H9 (cell line): ENCODE measurements around the gene SLC38A1. TPM values are rescaled to one million over a fixed set of nuclear protein-coding genes. Genes with fewer than 3 reads are reported as not detected.
"Not testable (repeated sequence)": the region's sequence is repeated elsewhere in the genome, so short reads cannot be mapped to it uniquely, and the experiment has no call there.

Source experiments
- DNase-seq: peaks from one replicate; pipeline ENCODE4 v3.0.0-alpha.2; 2017
- H2AFZ ChIP-seq: one replicate; pipeline ENCODE4 v1.6.1; 2013; ENCODE audit warnings: mild to moderate bottlenecking, low read length, control low read depth, moderate library complexity
- H2AK5ac ChIP-seq: 2 replicates; pipeline ENCODE4 v1.6.1; 2013; ENCODE audit warnings: low read length, control low read depth, mixed read lengths; ENCODE audit not compliant: insufficient read length
- H2BK120ac ChIP-seq: one replicate; pipeline ENCODE4 v1.6.1; 2013; ENCODE audit warnings: low read depth, mild to moderate bottlenecking, low read length, control low read depth, inconsistent platforms; ENCODE audit not compliant: poor library complexity, severe bottlenecking
- H2BK12ac ChIP-seq: 2 replicates; pipeline ENCODE4 v1.6.1; 2013; ENCODE audit warnings: low read length, control low read depth, mixed read lengths, low read depth; ENCODE audit not compliant: insufficient read length
- H2BK15ac ChIP-seq: 2 replicates; pipeline ENCODE4 v1.6.1; 2013; ENCODE audit warnings: low read depth, low read length, control low read depth
- H2BK20ac ChIP-seq: one replicate; pipeline ENCODE4 v1.6.1; 2013; ENCODE audit warnings: low read depth, mild to moderate bottlenecking, low read length, control low read depth, inconsistent platforms; ENCODE audit not compliant: poor library complexity, severe bottlenecking
- H2BK5ac ChIP-seq: 2 replicates; pipeline ENCODE4 v1.6.1; 2013; ENCODE audit warnings: low read length, control low read depth, mixed read lengths; ENCODE audit not compliant: insufficient read length
- H3K14ac ChIP-seq: 2 replicates; pipeline ENCODE4 v1.6.1; 2013; ENCODE audit warnings: low read length, control low read depth; ENCODE audit not compliant: insufficient read depth
- H3K18ac ChIP-seq: 2 replicates; pipeline ENCODE4 v1.6.1; 2013; ENCODE audit warnings: low read depth, mild to moderate bottlenecking, mixed read lengths, low read length, control low read depth; ENCODE audit not compliant: insufficient read length
- H3K23ac ChIP-seq: 2 replicates; pipeline ENCODE4 v1.6.1; 2013; ENCODE audit warnings: low read length, control low read depth, mixed read lengths, low read depth; ENCODE audit not compliant: insufficient read length
- H3K23me2 ChIP-seq: 2 replicates; pipeline ENCODE4 v1.6.1; 2013; ENCODE audit warnings: low read depth, mild to moderate bottlenecking, mixed read lengths, low read length, control low read depth; ENCODE audit not compliant: insufficient read length, poor library complexity, severe bottlenecking
- H3K27ac ChIP-seq: 2 replicates; pipeline ENCODE4 v1.5.1; 2013; ENCODE audit warnings: low read length, control low read depth, mixed read lengths, low read depth; ENCODE audit not compliant: insufficient read length
- H3K27me3 ChIP-seq: 2 replicates; pipeline ENCODE4 v1.6.1; 2013; ENCODE audit warnings: low read length, control low read depth, inconsistent platforms; ENCODE audit not compliant: insufficient read depth
- H3K4ac ChIP-seq: 2 replicates; pipeline ENCODE4 v1.6.1; 2013; ENCODE audit warnings: low read depth, mild to moderate bottlenecking, control low read depth, inconsistent platforms, low read length, moderate library complexity
- H3K4me1 ChIP-seq: 2 replicates; pipeline ENCODE4 v1.6.1; 2013; ENCODE audit warnings: low read length, control low read depth, inconsistent platforms; ENCODE audit not compliant: insufficient read depth
- H3K4me2 ChIP-seq: 2 replicates; pipeline ENCODE4 v1.6.1; 2013; ENCODE audit warnings: low read length, control low read depth, mixed read lengths; ENCODE audit not compliant: insufficient read length, insufficient read depth
- H3K56ac ChIP-seq: 2 replicates; pipeline ENCODE4 v1.6.1; 2013; ENCODE audit warnings: low read depth, mild to moderate bottlenecking, mixed read lengths, low read length, control low read depth; ENCODE audit not compliant: insufficient read length
- H3K79me1 ChIP-seq: 2 replicates; pipeline ENCODE4 v1.6.1; 2013; ENCODE audit warnings: low read depth, mild to moderate bottlenecking, moderate library complexity, low read length, control low read depth, inconsistent platforms; ENCODE audit not compliant: insufficient read depth, poor library complexity, severe bottlenecking
- H3K79me2 ChIP-seq: 2 replicates; pipeline ENCODE4 v1.6.1; 2013; ENCODE audit warnings: low read length, control low read depth, inconsistent platforms; ENCODE audit not compliant: insufficient read depth
- H3K9ac ChIP-seq: 2 replicates; pipeline ENCODE4 v1.6.1; 2013; ENCODE audit warnings: low read length, control low read depth, mixed read lengths; ENCODE audit not compliant: insufficient read length; ENCODE audit errors: extremely low read depth
- H3K9me3 ChIP-seq: one replicate; pipeline ENCODE4 v1.6.1; 2013; ENCODE audit warnings: low read depth, low read length, inconsistent platforms; ENCODE audit not compliant: control insufficient read depth
- H3T11ph ChIP-seq: one replicate; pipeline ENCODE4 v1.6.1; 2013; ENCODE audit warnings: mild to moderate bottlenecking, low read length, control low read depth, inconsistent platforms
- H4K20me1 ChIP-seq: one replicate; pipeline ENCODE4 v1.6.1; 2013; ENCODE audit not compliant: control insufficient read depth, insufficient read length, insufficient read depth
- H4K5ac ChIP-seq: 2 replicates; pipeline ENCODE4 v1.6.1; 2013; ENCODE audit warnings: low read depth, mild to moderate bottlenecking, mixed read lengths, low read length, control low read depth; ENCODE audit not compliant: insufficient read length
- H4K8ac ChIP-seq: replicated peaks from 2 replicates; pipeline ENCODE4 v1.6.1; 2013; ENCODE audit warnings: low read length, control low read depth, mixed read lengths, low read depth; ENCODE audit not compliant: insufficient read length
- H4K91ac ChIP-seq: 2 replicates; pipeline ENCODE4 v1.6.1; 2013; ENCODE audit warnings: low read depth, mild to moderate bottlenecking, moderate library complexity, mixed read lengths, low read length, control low read depth; ENCODE audit not compliant: insufficient read length
- H3K27ac Mint-ChIP-seq, 3 experiments: 2 replicates in 2 of 3; 3 replicates in 1 of 3; pipeline ENCODE4 v1.8.0; 2020 to 2021; ENCODE audit warnings: mixed read lengths in 3 of 3, mild to moderate bottlenecking in 1 of 3, moderate library complexity in 1 of 3
- H3K27me3 Mint-ChIP-seq: 2 replicates; pipeline ENCODE4 v1.8.0; 2021; ENCODE audit warnings: low read depth, mild to moderate bottlenecking, moderate library complexity, mixed read lengths
- H3K36me3 Mint-ChIP-seq, 3 experiments: 2 replicates in 2 of 3; 3 replicates in 1 of 3; pipeline ENCODE4 v1.8.0; 2020 to 2021; ENCODE audit warnings: low read depth in 3 of 3, mixed read lengths in 3 of 3; ENCODE audit not compliant: insufficient read depth in 1 of 3
- H3K4me1 Mint-ChIP-seq, 2 experiments: 2 replicates each; pipeline ENCODE4 v1.8.0; 2020; ENCODE audit warnings: mixed read lengths in 2 of 2
- H3K4me3 Mint-ChIP-seq, 2 experiments: 2 replicates in 1 of 2; 3 replicates in 1 of 2; pipeline ENCODE4 v1.8.0; 2020 to 2021; ENCODE audit warnings: mild to moderate bottlenecking in 2 of 2, mixed read lengths in 2 of 2, moderate library complexity in 1 of 2
- H3K9me3 Mint-ChIP-seq, 2 experiments: 2 replicates in 1 of 2; 3 replicates in 1 of 2; pipeline ENCODE4 v1.8.0; 2020; ENCODE audit warnings: mild to moderate bottlenecking in 2 of 2, mixed read lengths in 2 of 2, moderate library complexity in 1 of 2
- WGBS: extraction: QIAGEN DNeasy Blood & Tissue Kit; methylation state at CpG from one replicate; pipeline ENCODE4 v1.1.7; 2013; ENCODE audit warnings: missing lambda C conversion rate, low lambda C conversion rate, mixed read lengths; ENCODE audit not compliant: insufficient read length; ENCODE audit errors: extremely low coverage; 5-methylcytosine and 5-hydroxymethylcytosine counted together
- total RNA-seq: library from RNA; stranded (reverse); gene quantifications from 2 replicates; pipeline ENCODE4 v1.2.1, GENCODE V29; 2021
- TF ChIP-seq, protein P1 (sequence below): fragments of 200-600 bp; sonication (generic); conservative IDR thresholded peaks from 3 replicates; pipeline ENCODE4 v1.8.0; 2021; ENCODE audit warnings: antibody characterized with exemption, mild to moderate bottlenecking

Gene SLC38A1
- total RNA-seq, 1 experiment from 2014 or later = 216 TPM

DNA sequence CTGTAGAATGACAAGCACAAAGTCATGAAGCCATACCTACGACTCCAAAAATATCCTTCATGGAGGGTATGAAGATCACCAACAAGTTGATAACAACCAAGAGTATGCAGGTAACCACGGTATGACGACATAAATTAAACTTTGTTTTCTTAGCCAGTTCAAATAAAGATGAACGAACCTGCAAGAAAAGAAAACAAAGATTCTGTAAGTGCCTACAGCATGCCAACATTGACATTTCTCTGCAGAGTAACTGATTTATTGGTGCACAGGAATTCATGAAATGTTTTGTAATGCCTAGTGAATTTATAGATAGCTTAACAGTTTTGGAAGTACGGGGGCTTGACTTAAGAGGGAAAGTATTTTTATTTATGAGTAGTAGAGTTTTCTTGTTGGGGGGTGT is 71.0 kb downstream of the SLC38A1 start:
- Histone ChIP-seq H4K20me1 (no peaks in the 10 kb centered on the region), H3K14ac (no peak overlapping the region), H3K79me2 (no peaks in the 10 kb centered on the region), H2BK15ac (no peak overlapping the region), H2BK20ac (no peak overlapping the region), H3K79me1 (no peaks in the 10 kb centered on the region), H3K9me3 (peaks cover 45% of the 10 kb centered on the region), H3K18ac (no peak overlapping the region), H3K4me2 (no peak overlapping the region), H3K27ac (no peak overlapping the region), H4K91ac (no peak overlapping the region), H3K23me2 (no peaks in the 10 kb centered on the region), H3K4ac (no peak overlapping the region), H3K56ac (no peak overlapping the region), H3K9ac (no peak overlapping the region), H2AFZ (no peak overlapping the region), H3T11ph (no peak overlapping the region), H2AK5ac (no peak overlapping the region), H3K27me3 (no peaks in the 10 kb centered on the region), H2BK120ac (no peak overlapping the region), H4K8ac (no peak overlapping the region), H3K23ac (no peak overlapping the region), H3K4me1 (no peaks in the 10 kb centered on the region), H4K5ac (no peak overlapping the region), H2BK5ac (no peak overlapping the region), H2BK12ac (no peak overlapping the region)
- Mint-ChIP-seq H3K4me3 (no peak overlapping the region), H3K4me1 (no peaks in the 10 kb centered on the region), H3K9me3 (peaks cover 49 to 59% of the 10 kb centered on the region in 2 experiments), H3K27me3 (no peaks in the 10 kb centered on the region), H3K36me3 (peaks cover 95 to 97% (median 96%) of the 10 kb centered on the region in 3 experiments), H3K27ac (no peak overlapping the region)
- TF ChIP-seq, protein P1, sequence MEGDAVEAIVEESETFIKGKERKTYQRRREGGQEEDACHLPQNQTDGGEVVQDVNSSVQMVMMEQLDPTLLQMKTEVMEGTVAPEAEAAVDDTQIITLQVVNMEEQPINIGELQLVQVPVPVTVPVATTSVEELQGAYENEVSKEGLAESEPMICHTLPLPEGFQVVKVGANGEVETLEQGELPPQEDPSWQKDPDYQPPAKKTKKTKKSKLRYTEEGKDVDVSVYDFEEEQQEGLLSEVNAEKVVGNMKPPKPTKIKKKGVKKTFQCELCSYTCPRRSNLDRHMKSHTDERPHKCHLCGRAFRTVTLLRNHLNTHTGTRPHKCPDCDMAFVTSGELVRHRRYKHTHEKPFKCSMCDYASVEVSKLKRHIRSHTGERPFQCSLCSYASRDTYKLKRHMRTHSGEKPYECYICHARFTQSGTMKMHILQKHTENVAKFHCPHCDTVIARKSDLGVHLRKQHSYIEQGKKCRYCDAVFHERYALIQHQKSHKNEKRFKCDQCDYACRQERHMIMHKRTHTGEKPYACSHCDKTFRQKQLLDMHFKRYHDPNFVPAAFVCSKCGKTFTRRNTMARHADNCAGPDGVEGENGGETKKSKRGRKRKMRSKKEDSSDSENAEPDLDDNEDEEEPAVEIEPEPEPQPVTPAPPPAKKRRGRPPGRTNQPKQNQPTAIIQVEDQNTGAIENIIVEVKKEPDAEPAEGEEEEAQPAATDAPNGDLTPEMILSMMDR = no peak
- no CpG with 5 or more reads among the region's 5 CpGs for WGBS
- DNase-seq = no peak

DNA sequence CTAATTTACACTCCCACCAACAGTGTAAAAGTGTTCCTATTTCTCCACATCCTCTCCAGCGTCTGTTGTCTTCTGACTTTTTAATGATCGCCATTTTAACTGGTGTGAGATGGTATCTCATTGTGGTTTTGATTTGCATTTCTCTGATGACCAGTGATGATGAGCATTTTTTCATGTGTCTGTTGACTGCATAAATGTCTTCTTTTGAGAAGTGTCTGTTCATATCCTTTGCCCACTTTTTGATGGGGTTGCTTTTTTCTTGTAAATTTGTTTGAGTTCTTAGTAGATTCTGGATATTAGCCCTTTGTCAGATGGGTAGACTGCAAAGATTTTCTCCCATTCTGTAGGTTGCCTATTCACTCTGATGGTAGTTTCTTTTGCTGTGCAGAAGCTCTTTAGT is 78.3 kb downstream of the SLC38A1 start:
- not testable (repeated sequence) for H3K4me1 ChIP-seq, H3K4me1 Mint-ChIP-seq, H2BK5ac ChIP-seq, H3T11ph ChIP-seq, H3K23me2 ChIP-seq, H4K5ac ChIP-seq, H3K56ac ChIP-seq, H4K20me1 ChIP-seq, H3K14ac ChIP-seq, H3K4ac ChIP-seq, DNase-seq, H2BK120ac ChIP-seq, H3K18ac ChIP-seq, H4K91ac ChIP-seq, H2AK5ac ChIP-seq, H3K27ac Mint-ChIP-seq, H3K79me2 ChIP-seq, H3K4me3 Mint-ChIP-seq, H2BK15ac ChIP-seq, H3K27me3 Mint-ChIP-seq, H3K4me2 ChIP-seq, H2AFZ ChIP-seq, H4K8ac ChIP-seq, H3K27me3 ChIP-seq, H3K9ac ChIP-seq, H2BK20ac ChIP-seq, H3K79me1 ChIP-seq, H3K27ac ChIP-seq, H3K23ac ChIP-seq, H2BK12ac ChIP-seq
- H3K9me3 ChIP-seq = peaks cover 25% of the 10 kb centered on the region
- Mint-ChIP-seq H3K9me3 (peaks cover 53 to 55% of the 10 kb centered on the region in 2 experiments), H3K36me3 (peaks cover 71 to 86% (median 84%) of the 10 kb centered on the region in 3 experiments)
- no CpG with 5 or more reads among the region's 2 CpGs for WGBS
